Prostate gland (tissue), 2 donors: ENCODE measurements around the gene INKA1. TPM values are rescaled to one million over a fixed set of nuclear protein-coding genes. Genes with fewer than 3 reads are reported as not detected.
"Not testable (repeated sequence)": the region's sequence is repeated elsewhere in the genome, so short reads cannot be mapped to it uniquely, and the experiment has no call there.

Source experiments
- DNase-seq: peaks from one replicate; pipeline ENCODE4 v3.0.0-alpha.2; 2019; ENCODE audit warnings: low spot score
- H3K27ac ChIP-seq, 2 donors: fragments of 200-600 bp; sonication (generic); 2 replicates each; pipeline ENCODE4 v1.5.1; 2017 to 2019
- H3K27me3 ChIP-seq: fragments of 200-600 bp; sonication (generic); replicated peaks from 2 replicates; pipeline ENCODE4 v1.5.1; 2019; ENCODE audit not compliant: insufficient read depth
- H3K36me3 ChIP-seq, 2 donors: fragments of 200-600 bp; sonication (generic); 1 replicate in 1 of 2; 2 replicates in 1 of 2; pipeline versions ENCODE4 v1.5.1 to v1.8.1; 2017 to 2019
- H3K4me1 ChIP-seq: fragments of 200-600 bp; sonication (generic); replicated peaks from 2 replicates; pipeline ENCODE4 v1.5.1; 2019
- H3K4me3 ChIP-seq, 2 donors: fragments of 200-600 bp; sonication (generic); 2 replicates each; pipeline ENCODE4 v1.5.1; 2017 to 2019
- H3K9me3 ChIP-seq: fragments of 200-600 bp; sonication (generic); 2 replicates; pipeline ENCODE4 v1.5.1; 2017
- CTCF ChIP-seq, 4 experiments: fragments of 200-600 bp in 2 of 4; fragments of 450-650 bp in 2 of 4; sonication (generic) in 2 of 4; IDR thresholded peaks; 1 replicate in 3 of 4; 2 replicates in 1 of 4; pipeline ENCODE4 v1.5.1; 2016 to 2019; ENCODE audit warnings: antibody characterized with exemption in 4 of 4, mild to moderate bottlenecking in 2 of 4, moderate library complexity in 2 of 4
- POLR2A ChIP-seq: fragments of 450-650 bp; IDR thresholded peaks from one replicate; pipeline ENCODE4 v1.6.1; 2016; ENCODE audit warnings: antibody characterized with exemption, mild to moderate bottlenecking
- POLR2AphosphoS5 ChIP-seq: sonication (generic); formaldehyde crosslinking; IDR thresholded peaks from one replicate; pipeline ENCODE4 v1.6.1; 2017; ENCODE audit warnings: antibody characterized with exemption
- WGBS: methylation state at CpG from one replicate; pipeline ENCODE4 v1.1.5; 2018; 5-methylcytosine and 5-hydroxymethylcytosine counted together
- intact Hi-C: fragments of 100-400 bp; cut with DNase I; formaldehyde crosslinking; loops from one replicate; pipeline ENCODE4 v1.14.2; 2022
- total RNA-seq, 2 donors: library from RNA; depleted of rRNA; stranded (reverse); fragments of >200 nt; gene quantifications; one replicate each; pipeline ENCODE4 v1.1.0, GENCODE V29; 2016

Gene INKA1
- total RNA-seq, 2 donors from 2014 or later, result 4.0 to 8.1 TPM

DNA sequence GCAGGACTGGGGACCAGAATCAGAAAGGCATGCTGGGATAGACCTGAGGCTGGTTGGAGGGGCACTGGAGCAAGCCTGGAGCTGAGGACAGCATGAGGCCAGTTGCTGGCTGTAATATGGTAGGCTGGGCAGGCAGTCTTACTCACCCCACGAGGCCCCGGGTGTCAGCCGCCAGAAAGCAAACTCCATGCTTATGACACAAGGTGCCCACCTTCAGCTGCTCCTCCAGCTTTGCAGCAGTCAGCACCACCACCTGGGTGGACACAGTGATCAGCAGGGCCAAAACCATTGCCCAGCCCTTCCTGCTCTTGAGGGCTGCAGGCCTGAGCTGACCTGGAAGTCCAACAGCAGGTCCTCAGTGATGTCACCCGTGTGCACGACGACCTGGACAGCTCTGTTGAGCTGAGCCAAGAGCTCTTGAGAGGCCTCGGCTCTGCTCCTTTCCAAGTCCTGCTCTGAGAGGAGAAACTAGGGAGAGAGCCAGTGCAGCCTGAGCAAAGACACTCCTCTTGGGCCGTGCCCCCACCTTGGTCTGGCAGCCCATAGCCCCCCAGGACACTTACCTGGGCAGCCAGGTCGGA is 9.9 kb downstream of the INKA1 start:
- peaks cover 9% of the 10 kb centered on the region for H3K4me1 ChIP-seq
- no peak for TF ChIP-seq POLR2AphosphoS5
- TF ChIP-seq POLR2A, result no peak
- no peak for TF ChIP-seq CTCF (IDR thresholded peaks at IDR 0.05)
- intact Hi-C loops, result no loop called here
- peaks cover 0 to 10% of the 10 kb centered on the region in 2 donors for H3K36me3 ChIP-seq
- 35% methylated on average over 9 of the region's 9 CpGs for WGBS
- H3K27me3 ChIP-seq, result no peaks in the 10 kb centered on the region
- no peak for DNase-seq
- H3K4me3 ChIP-seq, result peak overlapping the region; percentile 33 to 34
- peak overlapping the region; percentile 66 to 71 for H3K27ac ChIP-seq
- H3K9me3 ChIP-seq, result no peaks in the 10 kb centered on the region

DNA sequence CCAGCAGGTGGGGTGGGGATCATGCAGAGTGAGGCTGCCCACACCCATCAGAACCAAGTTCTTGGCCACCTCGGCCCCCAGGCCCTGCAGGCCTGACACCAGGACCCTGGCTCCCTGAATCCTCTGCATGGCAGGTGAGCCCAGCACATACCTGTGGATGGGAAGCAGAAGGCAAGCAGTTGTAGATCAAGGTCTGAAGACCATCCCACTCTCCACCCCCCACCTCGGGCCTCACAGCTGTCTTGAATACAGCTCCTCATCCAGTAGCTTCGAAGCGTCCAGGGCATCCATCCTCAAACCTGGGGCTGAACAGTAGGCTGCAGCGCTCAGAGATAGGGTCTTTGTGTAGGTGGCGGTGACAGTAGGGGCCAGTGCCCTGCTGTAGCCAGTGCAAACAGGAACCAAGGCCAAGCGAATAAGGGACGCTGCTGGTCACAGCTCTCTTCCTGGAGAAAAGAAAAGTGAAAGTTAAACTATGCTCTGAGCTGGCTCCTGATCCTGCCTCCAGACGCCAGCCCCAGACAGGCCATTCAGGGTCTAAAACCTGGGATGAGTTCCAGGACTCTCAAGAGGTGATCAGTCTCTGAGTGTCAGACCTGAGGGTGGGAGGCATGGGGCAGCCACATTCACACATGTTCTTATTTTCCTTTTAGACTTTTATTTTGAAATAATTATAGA is 10.6 kb downstream of the INKA1 start, which contains the start of gene UBA7:
Gene UBA7, minus strand, starts transcription at position 457 of the 678 bp plus-strand sequence. Its CDS starts 166 bp downstream, at position 291.
- 3% methylated on average over 9 of the region's 9 CpGs for WGBS
- TF ChIP-seq POLR2A, result peak; percentile 29
- TF ChIP-seq CTCF (IDR thresholded peaks at IDR 0.05), result no peak
- TF ChIP-seq POLR2AphosphoS5, result peak; percentile 49
- no peaks in the 10 kb centered on the region for H3K9me3 ChIP-seq
- peak within 1 kb of the TSS; percentile 66 to 71 for H3K27ac ChIP-seq
- peak within 1 kb of the TSS; percentile 33 to 34 for H3K4me3 ChIP-seq
- H3K36me3 ChIP-seq, result peaks cover 0 to 10% of the 10 kb centered on the region in 2 donors
- no peaks in the 10 kb centered on the region for H3K27me3 ChIP-seq
- intact Hi-C loops, result no loop called here
- peaks cover 9% of the 10 kb centered on the region for H3K4me1 ChIP-seq
- DNase-seq, result peak; percentile 32

GRCh38 chr3:49823131-49823530 is 20.1 kb downstream of the INKA1 start:
- H3K4me1 ChIP-seq, H3K27ac ChIP-seq, intact Hi-C loops, DNase-seq, H3K4me3 ChIP-seq, H3K27me3 ChIP-seq, H3K9me3 ChIP-seq, H3K36me3 ChIP-seq: not testable (repeated sequence)
- 95% methylated on average over 3 of the region's 3 CpGs for WGBS

GRCh38 chr3:49826016-49826415 is 23.0 kb downstream of the INKA1 start:
- no peak for TF ChIP-seq POLR2AphosphoS5
- no peak for TF ChIP-seq POLR2A
- TF ChIP-seq CTCF (IDR thresholded peaks at IDR 0.05), result no peak
- H3K27ac ChIP-seq, result no peak overlapping the region
- 66% methylated on average over 6 of the region's 6 CpGs for WGBS
- H3K4me3 ChIP-seq, result no peak overlapping the region
- DNase-seq, result no peak
- H3K4me1 ChIP-seq, result no peaks in the 10 kb centered on the region
- no peaks in the 10 kb centered on the region for H3K27me3 ChIP-seq
- intact Hi-C loops, result no loop called here
- H3K9me3 ChIP-seq, result no peaks in the 10 kb centered on the region
- no peaks in the 10 kb centered on the region for H3K36me3 ChIP-seq

DNA sequence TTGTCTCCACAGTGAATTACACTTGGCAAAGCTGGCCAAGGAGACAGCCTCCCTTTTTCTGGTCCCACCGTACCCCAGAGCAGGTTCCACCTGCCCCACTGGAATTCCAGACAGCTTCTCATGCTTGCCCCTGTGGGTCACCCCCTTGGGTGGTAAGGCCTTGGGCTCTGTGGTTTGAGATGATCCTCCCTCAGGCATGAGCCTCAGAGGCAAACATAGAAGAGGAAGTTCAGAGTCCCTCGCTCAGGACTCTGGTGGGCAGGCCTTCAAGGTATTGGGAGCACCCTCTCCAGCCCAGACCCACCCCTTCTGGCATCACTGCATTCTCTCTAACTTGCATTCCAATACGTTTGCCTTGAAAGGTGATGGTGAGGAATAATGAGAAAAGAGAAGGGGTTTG is 28.3 kb downstream of the INKA1 start:
- H3K4me1 ChIP-seq, result no peaks in the 10 kb centered on the region
- no peak overlapping the region for H3K27ac ChIP-seq
- H3K36me3 ChIP-seq, result no peaks in the 10 kb centered on the region
- DNase-seq, result no peak
- 61% methylated on average over 3 of the region's 3 CpGs for WGBS
- H3K4me3 ChIP-seq, result no peak overlapping the region
- H3K27me3 ChIP-seq, result no peaks in the 10 kb centered on the region
- TF ChIP-seq POLR2A (no peak), POLR2AphosphoS5 (no peak), CTCF (IDR thresholded peaks at IDR 0.05) (no peak)
- H3K9me3 ChIP-seq, result no peaks in the 10 kb centered on the region
- intact Hi-C loops, result no loop called here
